CD4-positive, alpha-beta T cell (primary cell): ENCODE measurements around the gene SND1. TPM values are rescaled to one million over a fixed set of nuclear protein-coding genes. Genes with fewer than 3 reads are reported as not detected.

Experiments used
- ATAC-seq: fragments of 200-7000 bp; cut with Tn5 transposase; one replicate; pipeline ENCODE4 v1.10.0; 2022; ENCODE audit warnings: mild to moderate bottlenecking; ENCODE audit not compliant: poor library complexity
- CTCF ChIA-PET: fragments of 350-600 bp; sonication (Branson Sonifier 250); formaldehyde crosslinking; loops from one replicate; lab custom pipeline; 2021; ENCODE audit warnings: antibody characterized with exemption, inconsistent platforms; lab: Charles Lee
- POLR2A ChIA-PET: fragments of 350-600 bp; sonication (Branson Sonifier 250); formaldehyde crosslinking; loops from one replicate; lab custom pipeline; 2021; ENCODE audit warnings: antibody characterized with exemption, inconsistent platforms; lab: Charles Lee
- DNase-seq, 14 experiments: peaks; one replicate each; pipeline ENCODE4 v3.0.0-alpha.2; 2013 to 2020; ENCODE audit warnings: mixed read lengths in 2 of 14
- H3K27ac ChIP-seq, 2 donors: one replicate each; pipeline versions ENCODE4 v1.5.1 to v1.7.0; 2013; ENCODE audit warnings: low read length in 2 of 2, low read depth in 1 of 2, mild to moderate bottlenecking in 1 of 2
- H3K27me3 ChIP-seq, 2 experiments: 1 replicate in 1 of 2; 2 replicates in 1 of 2; pipeline versions ENCODE4 v1.6.1 to v1.7.0; 2013; ENCODE audit warnings: low read length in 2 of 2, control low read depth in 1 of 2, mild to moderate bottlenecking in 1 of 2, moderate library complexity in 1 of 2; ENCODE audit not compliant: insufficient read depth in 2 of 2, control insufficient read depth in 1 of 2
- H3K36me3 ChIP-seq: one replicate; pipeline ENCODE4 v1.6.1; 2013; ENCODE audit warnings: low read length, control low read depth; ENCODE audit not compliant: insufficient read depth
- H3K4me1 ChIP-seq: one replicate; pipeline ENCODE4 v1.6.1; 2013; ENCODE audit warnings: low read length, control low read depth; ENCODE audit not compliant: insufficient read depth
- H3K4me3 ChIP-seq: one replicate; pipeline ENCODE4 v1.5.1; 2013; ENCODE audit warnings: mild to moderate bottlenecking, low read length, moderate library complexity
- H3K9me3 ChIP-seq, 2 experiments: 1 replicate in 1 of 2; 2 replicates in 1 of 2; pipeline versions ENCODE4 v1.6.1 to v1.7.0; 2013; ENCODE audit warnings: low read length in 2 of 2, mild to moderate bottlenecking in 2 of 2, control low read depth in 1 of 2, moderate library complexity in 1 of 2; ENCODE audit not compliant: control insufficient read depth in 1 of 2, insufficient read depth in 1 of 2
- H3K27ac Mint-ChIP-seq: one replicate; pipeline ENCODE4 v1.8.0; 2020; ENCODE audit warnings: mixed read lengths
- H3K27me3 Mint-ChIP-seq: one replicate; pipeline ENCODE4 v1.8.0; 2021; ENCODE audit warnings: mixed read lengths
- H3K36me3 Mint-ChIP-seq: one replicate; pipeline ENCODE4 v1.8.0; 2021; ENCODE audit warnings: low read depth, mixed read lengths
- H3K4me1 Mint-ChIP-seq: one replicate; pipeline ENCODE4 v1.8.0; 2021; ENCODE audit warnings: low read depth, mixed read lengths
- H3K4me3 Mint-ChIP-seq: one replicate; pipeline ENCODE4 v1.8.0; 2020; ENCODE audit warnings: mild to moderate bottlenecking, mixed read lengths
- H3K9me3 Mint-ChIP-seq: one replicate; pipeline ENCODE4 v1.8.0; 2020; ENCODE audit warnings: mixed read lengths
- intact Hi-C, 2 experiments: fragments of 100-400 bp; cut with DNase I in 1 of 2; cut with micrococcal nuclease in 1 of 2; formaldehyde crosslinking; loops; one replicate each; pipeline versions ENCODE4 v1.15.1 to v1.9.0; 2023 to 2025; cut with DNase I, micrococcal nuclease
- total RNA-seq, 174 experiments: library from RNA in 2 of 174; stranded (reverse) in 2 of 174; gene quantifications; one replicate each; pipeline ENCODE4 v1.2.3 and lab custom pipeline; 2021 to 2026
- TF ChIP-seq, protein P1 (sequence below): fragments of 200-600 bp; IDR thresholded peaks from one replicate; pipeline ENCODE4 v1.8.0; 2022; ENCODE audit warnings: antibody characterized with exemption, mild to moderate bottlenecking

Gene SND1
- total RNA-seq, 2 experiments from 2014 or later, result 104 to 113 TPM

DNA sequence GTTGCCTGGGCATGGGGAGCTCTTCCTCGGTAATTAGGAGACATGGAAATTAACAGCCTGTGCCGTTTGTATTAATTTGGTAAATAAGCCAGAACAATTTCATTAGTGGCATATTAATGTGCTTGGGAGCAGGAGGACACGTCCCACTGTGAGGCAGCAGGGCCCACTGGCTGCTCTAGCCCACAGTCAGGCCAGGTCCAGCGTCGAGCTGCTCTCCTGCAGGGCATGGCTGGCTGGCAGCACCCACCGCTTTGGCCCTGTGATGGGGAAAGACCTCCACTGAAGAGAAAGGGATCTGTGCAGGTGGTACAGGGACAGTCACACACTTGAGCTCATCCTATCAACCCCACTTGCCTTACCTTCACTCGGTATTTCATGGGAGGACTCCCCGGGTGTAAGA lies 416.8 kb downstream of the SND1 start:
- Mint-ChIP-seq H3K36me3 (no peaks in the 10 kb centered on the region), H3K4me1 (peaks cover 64% of the 10 kb centered on the region), H3K4me3 (no peak overlapping the region), H3K27ac (no peak overlapping the region), H3K27me3 (no peaks in the 10 kb centered on the region), H3K9me3 (no peaks in the 10 kb centered on the region)
- peaks cover 9% of the 10 kb centered on the region for H3K36me3 ChIP-seq
- no peaks in the 10 kb centered on the region for H3K27me3 ChIP-seq
- POLR2A ChIA-PET, result interaction anchor here (0.6 to 2.1 kb wide), 4 partner anchors 10 to 276 kb away, joined by 3 to 12 read pairs (median 3); no protein-coding TSS in a partner anchor
- no peaks in the 10 kb centered on the region for H3K9me3 ChIP-seq
- ATAC-seq (no peak), DNase-seq (no peak)
- peaks cover 20% of the 10 kb centered on the region for H3K4me1 ChIP-seq
- intact Hi-C loops, result no loop called here
- no peak overlapping the region for H3K27ac ChIP-seq
- CTCF ChIA-PET, result no interaction called here
- no peak overlapping the region for H3K4me3 ChIP-seq
- TF ChIP-seq, protein P1, sequence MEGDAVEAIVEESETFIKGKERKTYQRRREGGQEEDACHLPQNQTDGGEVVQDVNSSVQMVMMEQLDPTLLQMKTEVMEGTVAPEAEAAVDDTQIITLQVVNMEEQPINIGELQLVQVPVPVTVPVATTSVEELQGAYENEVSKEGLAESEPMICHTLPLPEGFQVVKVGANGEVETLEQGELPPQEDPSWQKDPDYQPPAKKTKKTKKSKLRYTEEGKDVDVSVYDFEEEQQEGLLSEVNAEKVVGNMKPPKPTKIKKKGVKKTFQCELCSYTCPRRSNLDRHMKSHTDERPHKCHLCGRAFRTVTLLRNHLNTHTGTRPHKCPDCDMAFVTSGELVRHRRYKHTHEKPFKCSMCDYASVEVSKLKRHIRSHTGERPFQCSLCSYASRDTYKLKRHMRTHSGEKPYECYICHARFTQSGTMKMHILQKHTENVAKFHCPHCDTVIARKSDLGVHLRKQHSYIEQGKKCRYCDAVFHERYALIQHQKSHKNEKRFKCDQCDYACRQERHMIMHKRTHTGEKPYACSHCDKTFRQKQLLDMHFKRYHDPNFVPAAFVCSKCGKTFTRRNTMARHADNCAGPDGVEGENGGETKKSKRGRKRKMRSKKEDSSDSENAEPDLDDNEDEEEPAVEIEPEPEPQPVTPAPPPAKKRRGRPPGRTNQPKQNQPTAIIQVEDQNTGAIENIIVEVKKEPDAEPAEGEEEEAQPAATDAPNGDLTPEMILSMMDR, result no peak

GRCh38 chr7:128069373-128070364 lies 417.7 kb downstream of the SND1 start:
- H3K4me3 ChIP-seq, result no peak overlapping the region
- Mint-ChIP-seq H3K4me1 (peaks cover 57% of the 10 kb centered on the region), H3K36me3 (no peaks in the 10 kb centered on the region), H3K9me3 (no peaks in the 10 kb centered on the region), H3K27me3 (no peaks in the 10 kb centered on the region), H3K27ac (no peak overlapping the region), H3K4me3 (no peak overlapping the region)
- H3K36me3 ChIP-seq, result peaks cover 17% of the 10 kb centered on the region
- CTCF ChIA-PET, result no interaction called here
- peaks cover 20% of the 10 kb centered on the region for H3K4me1 ChIP-seq
- intact Hi-C loops, result no loop called here
- no peaks in the 10 kb centered on the region for H3K27me3 ChIP-seq
- TF ChIP-seq, protein P1, result no peak
- no peaks in the 10 kb centered on the region for H3K9me3 ChIP-seq
- H3K27ac ChIP-seq, result no peak overlapping the region
- DNase-seq (no peak), ATAC-seq (no peak)
- POLR2A ChIA-PET, result interaction anchor here (0.6 to 2.1 kb wide), 3 partner anchors 11 to 275 kb away, joined by 3 to 12 read pairs (median 3); no protein-coding TSS in a partner anchor

- ATAC-seq (peak; percentile 61), DNase-seq (no peak)
- Histone ChIP-seq H3K4me1 (peaks cover 25% of the 10 kb centered on the region), H3K27me3 (no peaks in the 10 kb centered on the region), H3K27ac (no peak overlapping the region), H3K4me3 (no peak overlapping the region), H3K9me3 (no peaks in the 10 kb centered on the region), H3K36me3 (peaks cover 33% of the 10 kb centered on the region)
- H3K27ac Mint-ChIP-seq, result no peak overlapping the region
- peak overlapping the region; percentile 40 for H3K4me3 Mint-ChIP-seq
- ChIA-PET CTCF (no interaction called here), POLR2A (interaction anchor here (1.3 kb wide), 1 partner anchor 38 kb away, joined by 3 read pairs; no protein-coding TSS in a partner anchor)
- no peaks in the 10 kb centered on the region for H3K27me3 Mint-ChIP-seq
- intact Hi-C loops, result no loop called here
- no peaks in the 10 kb centered on the region for H3K9me3 Mint-ChIP-seq
- TF ChIP-seq, protein P1, result no peak
- H3K4me1 Mint-ChIP-seq, result peaks cover 47% of the 10 kb centered on the region
- no peaks in the 10 kb centered on the region for H3K36me3 Mint-ChIP-seq
Observed at GRCh38 chr7:128071376-128071775, 419.4 kb downstream of the SND1 start.
